ENCODE measurements around the gene MPL.

Gene MPL

GRCh38 chr1:43389326-43390313 lies 52.0 kb downstream of the MPL start, which contains the start of the genes MED8 and SZT2 (continued):
- TF ChIP-seq ZNF48 (tag by site-specific recombination; IDR thresholded peaks at IDR 0.05) (no peak), ZNF423 (tag by site-specific recombination; IDR thresholded peaks at IDR 0.05) (0 out of 2 replicates have a peak, but pooled peaks have one; percentile 27), HOXA7 (CRISPR knock-in tag; IDR thresholded peaks at IDR 0.05; ENCODE audit: borderline replicate concordance) (no peak), PRDM4 (tag by site-specific recombination; IDR thresholded peaks at IDR 0.05) (0 out of 2 replicates have a peak, but pooled peaks have one; percentile 19), OSR2 (tag by site-specific recombination; IDR thresholded peaks at IDR 0.05) (peak; percentile 49; the same call in 1 of the 2 replicates), BCL11A (tag by site-specific recombination; IDR thresholded peaks at IDR 0.05; ENCODE audit: low read depth) (peak; percentile 97), ZNF501 (tag by site-specific recombination; IDR thresholded peaks at IDR 0.05) (peak; percentile 85), ZNF837 (tag by site-specific recombination; IDR thresholded peaks at IDR 0.05) (no peak), KLF9 (tag by site-specific recombination; IDR thresholded peaks at IDR 0.05; ENCODE audit: low read depth) (peak; percentile 61), ZNF19 (tag by site-specific recombination; IDR thresholded peaks at IDR 0.05; ENCODE audit: low read depth) (no peak), ZNF280D (tag by site-specific recombination; IDR thresholded peaks at IDR 0.05) (no peak), ZSCAN18 (tag by site-specific recombination; IDR thresholded peaks at IDR 0.05) (no peak), ZNF146 (tag by site-specific recombination; IDR thresholded peaks at IDR 0.05) (no peak), ZBTB11 (tag by site-specific recombination; conservative IDR thresholded peaks at IDR 0.05; ENCODE audit: low read depth) (peak; percentile 90), ZNF658 (tag by site-specific recombination; IDR thresholded peaks at IDR 0.05) (no peak), ZNF580 (tag by site-specific recombination; IDR thresholded peaks at IDR 0.05) (peak; percentile 100), ZNF629 (tag by site-specific recombination; IDR thresholded peaks at IDR 0.05) (peak; percentile 78), KLF1 (tag by site-specific recombination; IDR thresholded peaks at IDR 0.05) (peak; percentile 53; the same call in 1 of the 2 replicates), ZNF600 (tag by site-specific recombination; IDR thresholded peaks at IDR 0.05) (peak; percentile 68; the same call in 1 of the 2 replicates), ZNF202 (tag by site-specific recombination; IDR thresholded peaks at IDR 0.05; ENCODE audit: borderline replicate concordance) (no peak), KLF10 (tag by site-specific recombination; IDR thresholded peaks at IDR 0.05) (peak; percentile 46; the same call in 1 of the 2 replicates), ZNF148 (tag by site-specific recombination; IDR thresholded peaks at IDR 0.05; ENCODE audit: borderline replicate concordance) (no peak), ZBTB44 (tag by site-specific recombination; IDR thresholded peaks at IDR 0.05) (no peak)

All from HEK293 (cell line).